Measurements from ENCODE around the gene GATA1. TPM values are rescaled to one million over a fixed set of nuclear protein-coding genes. Genes with fewer than 3 reads are reported as not detected.

Gene GATA1
- total RNA-seq, 4 donors from 2014 or later: not detected

- intact Hi-C loops (cut with DNase I; ENCODE audit: low total_unique reads): no loop called here
- WGBS, 2 donors: 70 to 77% methylated on average over 7 of the region's 7 CpGs
- no peak overlapping the region for H3K4me3 ChIP-seq (ENCODE audit: low read depth, poor library complexity, severe bottlenecking)
- DNase-seq (ENCODE audit: low spot score in 2 of 2): no peak
- TF ChIP-seq POLR2A (IDR thresholded peaks at IDR 0.05): no peak
- TF ChIP-seq CTCF (IDR thresholded peaks at IDR 0.05): no peak
Measured at GRCh38 chrX:48779399-48779798, 7.0 kb upstream of the GATA1 start.

GRCh38 chrX:48781705-48782104, 4.7 kb upstream of the GATA1 start:
- DNase-seq (ENCODE audit: low spot score in 2 of 2): no peak
- intact Hi-C loops (cut with DNase I; ENCODE audit: low total_unique reads): no loop called here
- 89 to 92% methylated on average over 6 of the region's 6 CpGs for WGBS, 2 donors

GRCh38 chrX:48782216-48782615, 4.2 kb upstream of the GATA1 start:
- H3K4me3 ChIP-seq (ENCODE audit: low read depth, poor library complexity, severe bottlenecking): no peak overlapping the region
- no peak for DNase-seq (ENCODE audit: low spot score in 2 of 2)
- 68 to 73% methylated on average over 2 of the region's 2 CpGs for WGBS, 2 donors
- intact Hi-C loops (cut with DNase I; ENCODE audit: low total_unique reads): no loop called here
- TF ChIP-seq POLR2A (IDR thresholded peaks at IDR 0.05): no peak
- TF ChIP-seq CTCF (IDR thresholded peaks at IDR 0.05): no peak

More at GRCh38 chrX:48781705-48782104, 4.7 kb upstream of the GATA1 start:
- no peak overlapping the region for H3K4me3 ChIP-seq (ENCODE audit: low read depth, poor library complexity, severe bottlenecking)
- TF ChIP-seq CTCF (IDR thresholded peaks at IDR 0.05) (no peak), POLR2A (IDR thresholded peaks at IDR 0.05) (no peak)

- DNase-seq (ENCODE audit: low spot score in 2 of 2): no peak
- 77 to 85% methylated on average over 9 to 13 of the region's 13 CpGs for WGBS, 2 donors
- intact Hi-C loops (cut with DNase I; ENCODE audit: low total_unique reads): no loop called here
- H3K4me3 ChIP-seq (ENCODE audit: low read depth, poor library complexity, severe bottlenecking): no peak overlapping the region
- TF ChIP-seq CTCF (IDR thresholded peaks at IDR 0.05) (no peak), POLR2A (IDR thresholded peaks at IDR 0.05) (no peak)
Measured at GRCh38 chrX:48782795-48783194, 3.6 kb upstream of the GATA1 start.

- intact Hi-C loops (cut with DNase I; ENCODE audit: low total_unique reads): no loop called here
- WGBS, 2 donors: 64 to 72% methylated on average over 3 of the region's 3 CpGs
- DNase-seq (ENCODE audit: low spot score in 2 of 2): peak in 1 of 2 donors; percentile 17
- no peak overlapping the region for H3K4me3 ChIP-seq (ENCODE audit: low read depth, poor library complexity, severe bottlenecking)
- no peak for TF ChIP-seq CTCF (IDR thresholded peaks at IDR 0.05)
- no peak for TF ChIP-seq POLR2A (IDR thresholded peaks at IDR 0.05)
Measured at GRCh38 chrX:48784726-48785125, 1.7 kb upstream of the GATA1 start.

GRCh38 chrX:48785186-48785539, 1.2 kb upstream of the GATA1 start:
- peak in 1 of 2 donors; percentile 66 for DNase-seq (ENCODE audit: low spot score in 2 of 2)
- WGBS, 2 donors: 79 to 83% methylated on average over 1 of the region's 1 CpG
- intact Hi-C loops (cut with DNase I; ENCODE audit: low total_unique reads): no loop called here
- TF ChIP-seq CTCF (IDR thresholded peaks at IDR 0.05) (no peak), POLR2A (IDR thresholded peaks at IDR 0.05) (no peak)
- H3K4me3 ChIP-seq (ENCODE audit: low read depth, poor library complexity, severe bottlenecking): no peak overlapping the region
